Cardiac fibroblast (primary cell): ENCODE measurements around the gene STPG3.

Experiments
- DNase-seq, 2 donors: peaks; one replicate each; pipeline versions ENCODE4 v3.0.0 to v3.0.0-alpha.2; 2010; ENCODE audit warnings: low read depth in 2 of 2
- H3K4me3 ChIP-seq, 2 donors: replicated peaks in 1 of 2; 1 replicate in 1 of 2; 2 replicates in 1 of 2; pipeline ENCODE4 v1.5.1; 2011; ENCODE audit warnings: low read depth in 2 of 2, low read length in 2 of 2, mild to moderate bottlenecking in 2 of 2, moderate library complexity in 1 of 2
- TF ChIP-seq, protein P1 (sequence below): IDR thresholded peaks from one replicate; pipeline ENCODE4 v1.5.1; 2011; ENCODE audit warnings: low read depth, mild to moderate bottlenecking, low read length, inconsistent platforms

STPG3 gene

DNA sequence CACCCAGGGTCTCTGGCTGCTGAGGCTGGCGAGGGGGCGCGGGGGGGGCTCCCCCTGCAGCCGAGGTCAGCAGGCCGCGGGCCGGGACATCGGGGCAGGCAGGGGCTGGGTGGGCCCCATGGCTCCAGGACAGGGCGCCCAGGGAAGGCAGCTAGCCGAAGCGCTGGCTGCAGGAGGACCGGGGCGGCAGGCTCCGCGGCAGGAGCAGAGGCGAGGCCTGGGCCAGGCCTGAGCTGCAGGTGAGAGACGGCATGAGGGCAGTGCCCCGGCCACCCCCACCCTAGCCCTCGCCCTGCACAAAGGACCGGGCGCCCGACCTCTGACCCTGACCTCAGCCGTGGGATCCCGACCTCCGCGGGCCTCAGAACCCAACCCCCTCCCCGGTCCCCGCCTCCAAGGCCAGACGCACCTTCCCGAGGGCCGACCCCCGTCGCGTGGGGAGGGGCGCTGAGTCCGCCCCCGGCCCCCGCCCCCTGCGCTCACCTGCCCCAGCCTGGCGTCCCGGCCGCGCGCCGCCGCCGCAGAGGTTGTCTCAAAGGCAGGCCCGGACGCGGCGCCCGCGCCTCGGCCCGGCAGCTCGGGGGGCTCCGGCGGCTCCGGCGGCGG is 29.5 kb upstream of the STPG3 start:
- TF ChIP-seq, protein P1, sequence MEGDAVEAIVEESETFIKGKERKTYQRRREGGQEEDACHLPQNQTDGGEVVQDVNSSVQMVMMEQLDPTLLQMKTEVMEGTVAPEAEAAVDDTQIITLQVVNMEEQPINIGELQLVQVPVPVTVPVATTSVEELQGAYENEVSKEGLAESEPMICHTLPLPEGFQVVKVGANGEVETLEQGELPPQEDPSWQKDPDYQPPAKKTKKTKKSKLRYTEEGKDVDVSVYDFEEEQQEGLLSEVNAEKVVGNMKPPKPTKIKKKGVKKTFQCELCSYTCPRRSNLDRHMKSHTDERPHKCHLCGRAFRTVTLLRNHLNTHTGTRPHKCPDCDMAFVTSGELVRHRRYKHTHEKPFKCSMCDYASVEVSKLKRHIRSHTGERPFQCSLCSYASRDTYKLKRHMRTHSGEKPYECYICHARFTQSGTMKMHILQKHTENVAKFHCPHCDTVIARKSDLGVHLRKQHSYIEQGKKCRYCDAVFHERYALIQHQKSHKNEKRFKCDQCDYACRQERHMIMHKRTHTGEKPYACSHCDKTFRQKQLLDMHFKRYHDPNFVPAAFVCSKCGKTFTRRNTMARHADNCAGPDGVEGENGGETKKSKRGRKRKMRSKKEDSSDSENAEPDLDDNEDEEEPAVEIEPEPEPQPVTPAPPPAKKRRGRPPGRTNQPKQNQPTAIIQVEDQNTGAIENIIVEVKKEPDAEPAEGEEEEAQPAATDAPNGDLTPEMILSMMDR: no peak
- DNase-seq: no peak
- H3K4me3 ChIP-seq: no peak overlapping the region

DNA sequence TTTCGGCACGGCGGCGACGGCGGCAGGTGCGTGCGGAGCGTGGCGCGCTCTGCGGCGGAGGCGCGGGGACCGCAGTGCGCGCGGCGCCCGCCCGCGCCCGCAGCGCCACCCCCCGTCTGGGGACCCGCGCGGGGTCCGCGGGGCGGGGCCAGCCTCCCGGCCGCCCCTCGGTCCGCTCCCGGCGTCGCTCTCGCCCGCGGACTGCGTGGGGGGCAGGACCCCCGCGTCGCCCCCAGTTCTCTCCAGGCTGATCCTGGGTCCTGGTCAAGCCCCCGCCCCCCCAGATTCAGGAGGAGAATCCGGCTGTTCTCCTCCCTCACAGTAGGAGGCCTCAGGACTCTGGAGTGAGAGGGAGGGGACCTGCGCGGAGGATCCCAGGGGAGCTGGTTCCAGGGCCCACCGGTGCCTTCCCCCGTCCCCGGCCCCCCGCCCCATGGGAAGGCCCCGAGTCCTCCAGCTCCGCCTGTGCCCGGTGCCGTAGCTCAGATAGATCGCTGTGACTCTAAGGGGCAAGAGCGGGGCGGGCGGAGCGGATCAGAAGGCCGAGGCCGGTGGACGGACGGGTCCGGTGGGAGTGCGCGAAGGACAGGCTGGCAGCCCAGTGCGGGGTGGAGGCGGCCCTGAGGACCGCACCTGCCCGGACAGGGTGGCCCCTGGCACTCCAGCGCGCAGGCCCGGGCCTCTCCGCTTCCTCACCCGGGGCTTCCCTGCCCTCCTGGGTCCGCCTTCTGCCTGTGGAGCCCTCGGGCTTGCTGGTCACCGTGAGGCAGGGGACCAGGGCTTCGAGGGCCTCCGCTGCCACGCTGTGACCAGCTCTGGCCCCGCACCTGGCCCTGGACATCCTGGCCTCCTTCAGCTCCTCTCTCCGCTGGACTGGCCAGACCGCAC is 28.7 kb upstream of the STPG3 start, which contains the start of gene RNF208:
RNF208 (minus strand) TSS at position 51 of the 888 bp plus-strand sequence. CDS start 1,028 bp downstream, outside the sequence.
- TF ChIP-seq, protein P1: no peak
- peak within 1 kb of the TSS; percentile 37 to 48 for H3K4me3 ChIP-seq
- no peak for DNase-seq

DNA sequence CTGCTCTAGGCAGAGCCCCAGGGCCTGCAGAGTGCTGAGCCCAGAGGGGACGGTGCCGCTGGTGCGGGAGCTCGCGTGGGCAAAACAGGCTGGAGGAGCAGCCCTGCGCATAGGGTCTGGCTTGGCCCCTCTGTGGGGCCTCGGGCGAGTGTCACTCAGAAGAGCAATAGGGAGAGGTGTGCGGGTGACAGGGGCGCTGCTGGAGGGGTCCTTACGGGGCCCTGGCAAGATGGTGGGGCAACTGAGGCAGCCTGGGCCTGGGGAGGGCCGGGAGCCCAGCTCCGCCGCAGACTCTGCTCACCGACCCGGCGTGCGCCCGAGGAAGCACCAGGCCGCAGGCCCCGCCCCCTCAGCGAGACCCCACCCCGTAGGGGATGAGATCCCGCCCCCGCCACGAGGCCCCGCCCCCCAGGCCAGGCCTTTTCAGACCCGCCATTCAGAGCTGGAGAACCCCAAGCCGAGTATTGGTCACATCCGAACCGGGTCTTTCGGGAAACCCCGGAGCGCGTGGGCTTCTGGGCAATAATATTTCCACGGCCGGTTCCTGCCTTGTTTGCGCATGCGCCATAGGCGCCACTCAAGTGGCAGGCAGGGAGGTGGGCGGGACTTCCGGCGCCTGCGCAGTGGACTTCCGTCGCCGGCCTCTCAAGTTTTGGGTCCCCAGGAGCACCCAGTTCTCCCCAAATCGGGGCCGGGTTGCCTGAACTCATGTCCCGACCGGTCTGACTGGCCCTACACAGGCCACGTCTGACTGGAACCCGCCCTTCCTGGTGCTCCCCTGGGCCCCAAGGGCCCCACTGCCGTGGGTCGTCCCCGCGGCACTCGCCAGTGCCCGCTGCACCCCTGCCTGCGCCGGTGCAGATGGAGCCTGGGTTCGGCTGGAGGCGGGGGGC is 27.8 kb upstream of the STPG3 start:
- H3K4me3 ChIP-seq: peak overlapping the region; percentile 70 to 83
- TF ChIP-seq, protein P1: no peak
- peak; percentile 99 for DNase-seq

DNA sequence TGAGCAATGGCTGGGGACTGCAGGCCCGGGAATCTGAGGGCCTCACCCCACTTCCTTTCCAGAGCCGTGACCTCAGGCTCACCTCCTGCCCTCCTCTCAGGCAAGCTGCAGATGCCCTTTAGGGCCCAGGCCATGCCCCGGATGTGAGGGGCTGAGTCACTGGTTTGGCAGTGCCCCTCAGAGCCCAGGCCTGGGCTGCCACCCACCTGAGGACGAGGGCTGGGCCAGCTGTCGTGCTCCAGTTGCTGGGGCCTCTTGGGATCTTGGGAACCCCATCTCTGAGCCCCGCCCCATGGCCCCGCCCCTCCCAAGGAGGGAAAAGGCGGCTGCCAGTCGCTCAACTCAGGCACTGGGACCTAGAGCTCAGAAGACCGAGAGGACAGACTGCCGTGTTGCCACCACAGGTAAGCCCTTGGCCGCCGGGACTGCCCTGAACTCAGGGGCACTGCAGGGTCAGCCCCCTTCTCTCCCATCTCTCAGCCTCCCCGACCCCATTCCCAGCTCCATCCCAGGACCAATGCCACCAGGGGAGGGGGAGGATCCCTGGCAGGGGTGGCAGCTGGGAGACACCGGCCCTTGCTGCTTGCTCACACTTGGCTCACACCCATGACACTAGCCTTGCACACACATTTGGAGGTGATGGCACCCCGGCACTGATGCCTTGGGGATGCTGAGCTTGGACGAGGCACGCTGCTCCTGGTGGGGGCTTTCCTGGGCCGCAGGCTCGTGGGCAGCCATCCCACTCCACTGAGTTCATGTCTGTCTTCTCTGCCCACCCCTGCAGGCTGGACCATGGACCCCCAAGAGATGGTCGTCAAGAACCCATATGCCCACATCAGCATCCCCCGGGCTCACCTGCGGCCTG is 26.0 kb upstream of the STPG3 start, which contains the start of gene CYSRT1:
CYSRT1 (plus strand) TSS at position 345 of the 865 bp plus-strand sequence; CDS start at position 793, 448 bp downstream.
- TF ChIP-seq, protein P1: no peak
- H3K4me3 ChIP-seq: peak within 1 kb of the TSS; percentile 70 to 83
- DNase-seq: no peak

DNA sequence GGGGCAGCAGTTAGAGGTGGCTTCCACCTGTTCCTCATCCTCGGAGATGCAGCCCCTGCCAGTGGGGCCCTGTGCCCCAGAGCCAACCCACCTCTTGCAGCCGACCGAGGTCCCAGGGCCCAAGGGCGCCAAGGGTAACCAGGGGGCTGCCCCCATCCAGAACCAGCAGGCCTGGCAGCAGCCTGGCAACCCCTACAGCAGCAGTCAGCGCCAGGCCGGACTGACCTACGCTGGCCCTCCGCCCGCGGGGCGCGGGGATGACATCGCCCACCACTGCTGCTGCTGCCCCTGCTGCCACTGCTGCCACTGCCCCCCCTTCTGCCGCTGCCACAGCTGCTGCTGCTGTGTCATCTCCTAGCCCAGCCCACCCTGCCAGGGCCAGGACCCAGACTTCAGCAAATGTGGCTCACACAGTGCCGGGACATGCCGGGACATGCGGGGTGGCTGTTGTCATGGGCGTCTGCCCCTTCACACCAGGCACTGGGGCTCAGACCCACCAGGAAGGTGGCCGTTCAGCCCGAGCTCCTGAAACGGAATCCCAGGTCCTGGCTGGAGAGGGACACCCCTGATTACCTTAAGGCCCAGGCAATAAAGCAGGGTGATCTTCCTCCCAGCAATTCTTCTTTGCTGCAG is 25.3 kb upstream of the STPG3 start:
- TF ChIP-seq, protein P1: no peak
- H3K4me3 ChIP-seq: no peak overlapping the region
- DNase-seq: no peak
